Measurements from ENCODE around the gene EXOC3L2. TPM values are rescaled to one million over a fixed set of nuclear protein-coding genes. Genes with fewer than 3 reads are reported as not detected.
A peak's percentile ranks its signal among the peaks of the same experiment; 100 is the strongest.

The EXOC3L2 gene
- total RNA-seq, 4 donors from 2014 or later, result 1.4 to 4.1 (median 2.7) TPM

GRCh38 chr19:45177817-45178261 lies 67.4 kb downstream of the EXOC3L2 start, which contains the start of gene TRAPPC6A:
TRAPPC6A (minus strand) TSS chr19:45178237; CDS start chr19:45178218, 19 bp downstream.
- DNase-seq (ENCODE audit: low spot score) (no peak), ATAC-seq (ENCODE audit: low FRiP score) (peak; percentile 43)
- no peak for TF ChIP-seq CTCF (IDR thresholded peaks at IDR 0.05)

- ATAC-seq (ENCODE audit: low FRiP score) (no peak), DNase-seq (ENCODE audit: low spot score) (no peak)
- TF ChIP-seq CTCF (IDR thresholded peaks at IDR 0.05), result no peak
Observed at GRCh38 chr19:45175515-45176345, 69.5 kb downstream of the EXOC3L2 start.

- TF ChIP-seq CTCF (IDR thresholded peaks at IDR 0.05), result no peak
- no peak for ATAC-seq (ENCODE audit: low FRiP score)
- no peak for DNase-seq (ENCODE audit: low spot score)
Observed at GRCh38 chr19:45173816-45174215, 71.4 kb downstream of the EXOC3L2 start.

GRCh38 chr19:45172611-45173208 lies 72.5 kb downstream of the EXOC3L2 start:
- DNase-seq (ENCODE audit: low spot score) (no peak), ATAC-seq (ENCODE audit: low FRiP score) (no peak)
- TF ChIP-seq CTCF (IDR thresholded peaks at IDR 0.05), result no peak

GRCh38 chr19:45172173-45172572 lies 73.0 kb downstream of the EXOC3L2 start:
- no peak for DNase-seq (ENCODE audit: low spot score)
- ATAC-seq (ENCODE audit: low FRiP score), result no peak
- no peak for TF ChIP-seq CTCF (IDR thresholded peaks at IDR 0.05)

- no peak for DNase-seq (ENCODE audit: low spot score)
- no peak for TF ChIP-seq CTCF (IDR thresholded peaks at IDR 0.05)
- no peak for ATAC-seq (ENCODE audit: low FRiP score)
Observed at GRCh38 chr19:45171211-45171623, 74.0 kb downstream of the EXOC3L2 start.

All from omental fat pad (tissue), 4 donors.